MM.1S (cell line): Measurements from ENCODE around the gene MR1.

ENCODE experiments used
- DNase-seq: peaks from one replicate; pipeline ENCODE4 v3.0.0-alpha.2; 2015
- H2AFZ ChIP-seq: fragments of 300-600 bp; sonication (generic); 2 replicates; pipeline ENCODE4 v1.6.0; 2016; ENCODE audit warnings: antibody characterized with exemption, low read length
- H3F3A ChIP-seq: fragments of 300-600 bp; sonication (generic); 2 replicates; pipeline ENCODE4 v1.6.1; 2016; ENCODE audit warnings: mild to moderate bottlenecking, antibody characterized with exemption, low read length, moderate library complexity, mixed read lengths; ENCODE audit not compliant: insufficient read depth
- H3K27ac ChIP-seq: fragments of 300-600 bp; sonication (generic); 2 replicates; pipeline ENCODE4 v1.5.1; 2016; ENCODE audit warnings: mild to moderate bottlenecking, low read length
- H3K27me3 ChIP-seq: fragments of 300-600 bp; sonication (generic); replicated peaks from 2 replicates; pipeline ENCODE4 v1.6.0; 2016; ENCODE audit warnings: low read length; ENCODE audit not compliant: insufficient read depth
- H3K36me3 ChIP-seq: fragments of 300-600 bp; sonication (generic); replicated peaks from 2 replicates; pipeline ENCODE4 v1.6.1; 2016; ENCODE audit warnings: mild to moderate bottlenecking, low read length, mixed read lengths; ENCODE audit not compliant: insufficient read depth
- H3K4me1 ChIP-seq: fragments of 300-600 bp; sonication (generic); 2 replicates; pipeline ENCODE4 v1.6.1; 2016; ENCODE audit warnings: low read length, mixed read lengths
- H3K4me2 ChIP-seq: fragments of 300-600 bp; sonication (generic); 2 replicates; pipeline ENCODE4 v1.6.0; 2016; ENCODE audit warnings: low read depth, low read length
- H3K4me3 ChIP-seq: fragments of 300-600 bp; sonication (generic); 2 replicates; pipeline ENCODE4 v1.5.1; 2016; ENCODE audit warnings: low read length, mixed read lengths
- H3K79me2 ChIP-seq: fragments of 300-600 bp; sonication (generic); 2 replicates; pipeline ENCODE4 v1.6.1; 2016; ENCODE audit warnings: mixed run types, low read length, mixed read lengths
- H3K9ac ChIP-seq: fragments of 300-600 bp; sonication (generic); 2 replicates; pipeline ENCODE4 v1.6.1; 2016; ENCODE audit warnings: low read length, mixed read lengths
- H3K9me2 ChIP-seq: fragments of 300-600 bp; sonication (generic); replicated peaks from 2 replicates; pipeline ENCODE4 v1.6.1; 2016; ENCODE audit warnings: mild to moderate bottlenecking, low read length, mixed read lengths; ENCODE audit not compliant: insufficient read depth
- H3K9me3 ChIP-seq: fragments of 300-600 bp; sonication (generic); replicated peaks from 2 replicates; pipeline ENCODE4 v1.6.1; 2016; ENCODE audit warnings: mild to moderate bottlenecking, low read length, mixed read lengths; ENCODE audit not compliant: insufficient read depth
- H4K20me1 ChIP-seq: fragments of 300-600 bp; sonication (generic); 2 replicates; pipeline ENCODE4 v1.6.1; 2016; ENCODE audit warnings: mild to moderate bottlenecking, low read length, moderate library complexity, mixed read lengths; ENCODE audit not compliant: insufficient read depth
- CTCF ChIP-seq: fragments of 300-600 bp; sonication (generic); IDR thresholded peaks from 2 replicates; pipeline ENCODE4 v1.5.1; 2016; ENCODE audit warnings: antibody characterized with exemption, low read length, mixed read lengths
- EZH2 ChIP-seq: fragments of 300-600 bp; sonication (generic); optimal IDR thresholded peaks from 2 replicates; pipeline ENCODE3; 2017; ENCODE audit warnings: low read depth, mild to moderate bottlenecking, antibody characterized with exemption, low read length, mixed read lengths
- EZH2phosphoT487 ChIP-seq: fragments of 300-600 bp; sonication (generic); IDR thresholded peaks from 2 replicates; pipeline ENCODE4 v1.6.1; 2018; ENCODE audit warnings: antibody characterized with exemption, low read length

The MR1 gene

GRCh38 chr1:181061487-181061886, 27.7 kb downstream of the MR1 start:
- H3K4me1 ChIP-seq = peaks cover 17% of the 10 kb centered on the region
- H4K20me1 ChIP-seq = no peaks in the 10 kb centered on the region
- H3K4me2 ChIP-seq = no peak overlapping the region
- no peaks in the 10 kb centered on the region for H3K9me3 ChIP-seq
- H3K27me3 ChIP-seq = no peaks in the 10 kb centered on the region
- H3K36me3 ChIP-seq = no peaks in the 10 kb centered on the region
- no peak overlapping the region for H3K27ac ChIP-seq
- DNase-seq = no peak
- H3F3A ChIP-seq = peaks cover 16% of the 10 kb centered on the region
- no peaks in the 10 kb centered on the region for H3K9me2 ChIP-seq
- H2AFZ ChIP-seq = no peak overlapping the region
- H3K79me2 ChIP-seq = no peaks in the 10 kb centered on the region
- H3K9ac ChIP-seq = no peak overlapping the region
- TF ChIP-seq EZH2phosphoT487 (no peak), CTCF (no peak), EZH2 (no peak)
- H3K4me3 ChIP-seq = no peak overlapping the region

GRCh38 chr1:181061891-181062835, 28.4 kb downstream of the MR1 start:
- Histone ChIP-seq H3K4me1 (peaks cover 17% of the 10 kb centered on the region), H3K4me2 (peak overlapping the region; percentile 56), H2AFZ (peak overlapping the region; percentile 75), H3K27me3 (no peaks in the 10 kb centered on the region), H3K27ac (peak overlapping the region; percentile 56; the same call in 1 of the 2 replicates), H3F3A (peaks cover 16% of the 10 kb centered on the region), H3K4me3 (peak overlapping the region; percentile 43), H3K36me3 (no peaks in the 10 kb centered on the region), H3K9me2 (no peaks in the 10 kb centered on the region), H3K9me3 (no peaks in the 10 kb centered on the region), H4K20me1 (no peaks in the 10 kb centered on the region), H3K79me2 (no peaks in the 10 kb centered on the region), H3K9ac (peak overlapping the region; percentile 35; the same call in 1 of the 2 replicates)
- DNase-seq = peak; percentile 24
- no peak for TF ChIP-seq CTCF
- no peak for TF ChIP-seq EZH2
- TF ChIP-seq EZH2phosphoT487 = no peak

GRCh38 chr1:181062836-181063428, 29.1 kb downstream of the MR1 start:
- DNase-seq = peak; percentile 45

More at GRCh38 chr1:181062836-181063428, 29.1 kb downstream of the MR1 start:
- Histone ChIP-seq H3K4me2 (peak overlapping the region; percentile 56), H4K20me1 (no peaks in the 10 kb centered on the region), H3K79me2 (no peaks in the 10 kb centered on the region), H2AFZ (peak overlapping the region; percentile 75), H3K27ac (peak overlapping the region; percentile 56; the same call in 1 of the 2 replicates), H3F3A (peaks cover 16% of the 10 kb centered on the region), H3K9me3 (no peaks in the 10 kb centered on the region), H3K4me3 (peak overlapping the region; percentile 43), H3K36me3 (no peaks in the 10 kb centered on the region), H3K9ac (peak overlapping the region; percentile 35; the same call in 1 of the 2 replicates), H3K27me3 (no peaks in the 10 kb centered on the region), H3K4me1 (peaks cover 17% of the 10 kb centered on the region), H3K9me2 (no peaks in the 10 kb centered on the region)
- no peak for TF ChIP-seq EZH2
- TF ChIP-seq EZH2phosphoT487 = no peak
- TF ChIP-seq CTCF = no peak
